HEK293 (cell line): ENCODE results near the gene SERINC1.

Experiments used
- CTCF ChIA-PET: fragments of 350-600 bp; formaldehyde crosslinking; extraction: SDS; loops from one replicate; lab custom pipeline; 2021; ENCODE audit warnings: antibody characterized with exemption; lab: Yijun Ruan, JAX
- POLR2A ChIA-PET: fragments of 300-600 bp; formaldehyde crosslinking; extraction: SDS; loops from one replicate; lab custom pipeline; 2020; ENCODE audit warnings: antibody characterized with exemption, inconsistent platforms; lab: Yijun Ruan, JAX
- H3K27ac ChIP-seq: fragments of 200-500 bp; sonication (Bioruptor generic); 2 replicates; pipeline ENCODE4 v1.5.1; 2014; ENCODE audit warnings: low read depth, low read length, control low read depth, inconsistent platforms; ENCODE audit errors: extremely low read depth
- H3K36me3 ChIP-seq, 2 experiments: fragments of 200-500 bp in 1 of 2; sonication (Bioruptor generic) in 1 of 2; 1 replicate in 1 of 2; 2 replicates in 1 of 2; pipeline ENCODE4 v1.5.1; 2014 to 2017; ENCODE audit warnings: inconsistent platforms in 2 of 2, low read length in 2 of 2; ENCODE audit not compliant: control insufficient read depth in 2 of 2, insufficient read depth in 1 of 2
- H3K4me1 ChIP-seq: fragments of 200-500 bp; sonication (Bioruptor generic); 2 replicates; pipeline ENCODE4 v1.5.1; 2014; ENCODE audit warnings: mild to moderate bottlenecking, low read length, inconsistent platforms; ENCODE audit not compliant: control insufficient read depth, insufficient read depth
- H3K4me3 ChIP-seq: 2 replicates; pipeline ENCODE4 v1.5.1; 2011; ENCODE audit warnings: low read depth, mild to moderate bottlenecking, control low read depth, low read length, moderate library complexity
- H3K9me3 ChIP-seq: fragments of 200-500 bp; sonication (Bioruptor generic); 2 replicates; pipeline ENCODE4 v1.5.1; 2014; ENCODE audit warnings: low read depth, low read length, inconsistent platforms; ENCODE audit not compliant: control insufficient read depth, insufficient read depth
- GLIS1 ChIP-seq: fragments of 450-650 bp; formaldehyde crosslinking; IDR thresholded peaks from 2 replicates; pipeline ENCODE4 v1.5.1; 2016; ENCODE audit warnings: missing biosample characterization, missing genetic modification characterization
- HOXA7 ChIP-seq: sonication (generic); formaldehyde crosslinking; IDR thresholded peaks from 2 replicates; pipeline ENCODE4 v1.8.1; 2022; ENCODE audit warnings: missing genetic modification reagents, borderline replicate concordance
- SETDB1 ChIP-seq: IDR thresholded peaks from one replicate; pipeline ENCODE4 v1.6.1; 2017; ENCODE audit warnings: mild to moderate bottlenecking, low read length, moderate library complexity, mixed read lengths; ENCODE audit not compliant: insufficient read length
- SP7 ChIP-seq: fragments of 450-650 bp; formaldehyde crosslinking; IDR thresholded peaks from 2 replicates; pipeline ENCODE4 v1.5.1; 2016; ENCODE audit warnings: missing biosample characterization, missing genetic modification characterization
- ZFP3 ChIP-seq: fragments of 450-650 bp; formaldehyde crosslinking; IDR thresholded peaks from 2 replicates; pipeline ENCODE4 v1.5.1; 2016; ENCODE audit warnings: low read depth, missing biosample characterization, missing genetic modification characterization
- ZNF132 ChIP-seq: fragments of 450-650 bp; formaldehyde crosslinking; IDR thresholded peaks from 2 replicates; pipeline ENCODE4 v1.5.1; 2017; ENCODE audit warnings: missing biosample characterization, missing genetic modification characterization, borderline replicate concordance
- ZNF140 ChIP-seq: fragments of 450-650 bp; formaldehyde crosslinking; IDR thresholded peaks from 2 replicates; pipeline ENCODE4 v1.5.1; 2016; ENCODE audit warnings: missing biosample characterization, missing genetic modification characterization
- ZNF223 ChIP-seq: fragments of 450-650 bp; formaldehyde crosslinking; IDR thresholded peaks from 2 replicates; pipeline ENCODE4 v1.5.1; 2016; ENCODE audit warnings: missing biosample characterization, missing genetic modification characterization
- ZNF433 ChIP-seq: fragments of 450-650 bp; formaldehyde crosslinking; IDR thresholded peaks from 2 replicates; pipeline ENCODE4 v1.5.1; 2016; ENCODE audit warnings: missing biosample characterization, missing genetic modification characterization, low read depth
- ZNF473 ChIP-seq: fragments of 450-650 bp; formaldehyde crosslinking; IDR thresholded peaks from 2 replicates; pipeline ENCODE4 v1.5.1; 2017; ENCODE audit warnings: missing biosample characterization, missing genetic modification characterization
- ZNF624 ChIP-seq: fragments of 450-650 bp; formaldehyde crosslinking; IDR thresholded peaks from 2 replicates; pipeline ENCODE4 v1.5.1; 2017; ENCODE audit warnings: missing biosample characterization, missing genetic modification characterization
- ZNF776 ChIP-seq: fragments of 450-650 bp; formaldehyde crosslinking; IDR thresholded peaks from 2 replicates; pipeline ENCODE4 v1.5.0; 2017; ENCODE audit warnings: missing biosample characterization, missing genetic modification characterization, borderline replicate concordance
- ZNF843 ChIP-seq: fragments of 450-650 bp; formaldehyde crosslinking; IDR thresholded peaks from 2 replicates; pipeline ENCODE4 v1.5.1; 2016; ENCODE audit warnings: missing biosample characterization, missing genetic modification characterization
- TF ChIP-seq, protein P1 (sequence below): fragments of 450-650 bp; formaldehyde crosslinking; IDR thresholded peaks from 2 replicates; pipeline ENCODE4 v1.5.1; 2016; ENCODE audit warnings: missing biosample characterization, missing genetic modification characterization, low read depth
- TF ChIP-seq, protein P2 (sequence below): fragments of 450-650 bp; IDR thresholded peaks from 2 replicates; pipeline ENCODE4 v1.5.1; 2018; ENCODE audit warnings: missing biosample characterization, mild to moderate bottlenecking, missing genetic modification characterization
- TF ChIP-seq, protein P3 (sequence below): fragments of 450-650 bp; IDR thresholded peaks from 2 replicates; pipeline ENCODE4 v1.5.1; 2018; ENCODE audit warnings: missing biosample characterization, missing genetic modification characterization
- TF ChIP-seq, protein P4 (sequence below): fragments of 450-650 bp; formaldehyde crosslinking; IDR thresholded peaks from 2 replicates; pipeline ENCODE4 v1.5.1; 2016; ENCODE audit warnings: missing biosample characterization, missing genetic modification characterization
- TF ChIP-seq, protein P5 (sequence below): fragments of 450-650 bp; formaldehyde crosslinking; IDR thresholded peaks from 2 replicates; pipeline ENCODE4; 2016; ENCODE audit warnings: missing biosample characterization, missing genetic modification characterization
- TF ChIP-seq, protein P6 (sequence below): fragments of 450-650 bp; formaldehyde crosslinking; conservative IDR thresholded peaks from 2 replicates; pipeline ENCODE4 v1.5.1; 2016; ENCODE audit warnings: low read depth, missing biosample characterization, missing genetic modification characterization
- TF ChIP-seq, protein P7 (sequence below): fragments of 450-650 bp; formaldehyde crosslinking; IDR thresholded peaks from 2 replicates; pipeline ENCODE4 v1.5.1; 2017; ENCODE audit warnings: missing biosample characterization, missing genetic modification characterization

SERINC1 gene

DNA sequence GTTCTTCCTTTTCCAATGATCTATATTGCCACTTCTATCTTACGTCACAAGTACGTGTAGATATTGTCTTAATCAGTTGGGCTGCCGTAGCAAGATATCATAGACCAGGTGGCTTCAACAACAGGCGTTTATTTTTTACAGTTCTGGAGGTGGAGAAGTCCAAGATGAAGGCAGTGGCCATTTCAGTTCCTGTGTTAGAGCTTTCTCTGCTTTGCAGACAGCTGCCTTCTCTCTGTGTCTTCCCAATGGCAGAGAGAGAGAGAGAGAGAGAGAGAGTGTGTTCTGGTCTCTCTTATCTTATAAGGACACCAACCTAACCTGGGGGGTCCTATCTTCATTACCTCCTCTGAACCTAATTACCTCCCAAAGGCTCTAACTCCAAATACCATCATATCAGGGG lies 63.9 kb downstream of the SERINC1 start (continued):
- TF ChIP-seq, protein P1, sequence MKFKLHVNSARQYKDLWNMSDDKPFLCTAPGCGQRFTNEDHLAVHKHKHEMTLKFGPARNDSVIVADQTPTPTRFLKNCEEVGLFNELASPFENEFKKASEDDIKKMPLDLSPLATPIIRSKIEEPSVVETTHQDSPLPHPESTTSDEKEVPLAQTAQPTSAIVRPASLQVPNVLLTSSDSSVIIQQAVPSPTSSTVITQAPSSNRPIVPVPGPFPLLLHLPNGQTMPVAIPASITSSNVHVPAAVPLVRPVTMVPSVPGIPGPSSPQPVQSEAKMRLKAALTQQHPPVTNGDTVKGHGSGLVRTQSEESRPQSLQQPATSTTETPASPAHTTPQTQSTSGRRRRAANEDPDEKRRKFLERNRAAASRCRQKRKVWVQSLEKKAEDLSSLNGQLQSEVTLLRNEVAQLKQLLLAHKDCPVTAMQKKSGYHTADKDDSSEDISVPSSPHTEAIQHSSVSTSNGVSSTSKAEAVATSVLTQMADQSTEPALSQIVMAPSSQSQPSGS (tag by site-specific recombination) = no peak
- TF ChIP-seq, protein P2, sequence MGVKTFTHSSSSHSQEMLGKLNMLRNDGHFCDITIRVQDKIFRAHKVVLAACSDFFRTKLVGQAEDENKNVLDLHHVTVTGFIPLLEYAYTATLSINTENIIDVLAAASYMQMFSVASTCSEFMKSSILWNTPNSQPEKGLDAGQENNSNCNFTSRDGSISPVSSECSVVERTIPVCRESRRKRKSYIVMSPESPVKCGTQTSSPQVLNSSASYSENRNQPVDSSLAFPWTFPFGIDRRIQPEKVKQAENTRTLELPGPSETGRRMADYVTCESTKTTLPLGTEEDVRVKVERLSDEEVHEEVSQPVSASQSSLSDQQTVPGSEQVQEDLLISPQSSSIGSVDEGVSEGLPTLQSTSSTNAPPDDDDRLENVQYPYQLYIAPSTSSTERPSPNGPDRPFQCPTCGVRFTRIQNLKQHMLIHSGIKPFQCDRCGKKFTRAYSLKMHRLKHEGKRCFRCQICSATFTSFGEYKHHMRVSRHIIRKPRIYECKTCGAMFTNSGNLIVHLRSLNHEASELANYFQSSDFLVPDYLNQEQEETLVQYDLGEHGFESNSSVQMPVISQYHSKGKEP (tag by site-specific recombination) = no peak
- TF ChIP-seq, protein P3, sequence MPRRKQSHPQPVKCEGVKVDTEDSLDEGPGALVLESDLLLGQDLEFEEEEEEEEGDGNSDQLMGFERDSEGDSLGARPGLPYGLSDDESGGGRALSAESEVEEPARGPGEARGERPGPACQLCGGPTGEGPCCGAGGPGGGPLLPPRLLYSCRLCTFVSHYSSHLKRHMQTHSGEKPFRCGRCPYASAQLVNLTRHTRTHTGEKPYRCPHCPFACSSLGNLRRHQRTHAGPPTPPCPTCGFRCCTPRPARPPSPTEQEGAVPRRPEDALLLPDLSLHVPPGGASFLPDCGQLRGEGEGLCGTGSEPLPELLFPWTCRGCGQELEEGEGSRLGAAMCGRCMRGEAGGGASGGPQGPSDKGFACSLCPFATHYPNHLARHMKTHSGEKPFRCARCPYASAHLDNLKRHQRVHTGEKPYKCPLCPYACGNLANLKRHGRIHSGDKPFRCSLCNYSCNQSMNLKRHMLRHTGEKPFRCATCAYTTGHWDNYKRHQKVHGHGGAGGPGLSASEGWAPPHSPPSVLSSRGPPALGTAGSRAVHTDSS = no peak
- TF ChIP-seq GLIS1 (tag by site-specific recombination) (peak; percentile 20; the same call in 1 of the 2 replicates), ZNF624 (tag by site-specific recombination) (no peak)

DNA sequence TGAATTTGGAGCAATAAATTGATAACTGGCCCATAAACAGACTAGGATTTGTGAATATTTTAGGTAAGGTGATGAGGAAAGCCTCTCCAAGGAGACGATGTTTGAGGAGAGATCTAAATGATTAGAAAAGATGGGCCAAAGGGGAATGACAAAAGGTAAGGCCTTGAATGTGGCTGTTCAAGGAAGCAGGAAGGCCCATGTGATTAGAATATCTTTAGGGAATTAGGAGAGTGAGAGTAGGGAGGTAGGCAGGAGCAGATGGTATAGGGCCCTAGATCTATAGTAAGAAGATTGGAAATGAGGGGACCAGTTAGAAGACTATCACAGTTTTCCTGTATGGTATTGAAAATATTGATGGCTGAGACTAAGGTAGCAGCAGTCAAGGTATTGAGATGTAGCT lies 65.4 kb downstream of the SERINC1 start:
- TF ChIP-seq ZNF843 (tag by site-specific recombination) (no peak), ZFP3 (no peak), ZNF140 (tag by site-specific recombination) (no peak), ZNF132 (tag by site-specific recombination) (no peak), HOXA7 (CRISPR knock-in tag) (no peak), SETDB1 (no peak), GLIS1 (tag by site-specific recombination) (no peak), ZNF433 (tag by site-specific recombination) (no peak), ZNF223 (tag by site-specific recombination) (no peak), ZNF776 (tag by site-specific recombination) (no peak), ZNF473 (tag by site-specific recombination) (no peak), SP7 (tag by site-specific recombination) (no peak)
- TF ChIP-seq, protein P4, sequence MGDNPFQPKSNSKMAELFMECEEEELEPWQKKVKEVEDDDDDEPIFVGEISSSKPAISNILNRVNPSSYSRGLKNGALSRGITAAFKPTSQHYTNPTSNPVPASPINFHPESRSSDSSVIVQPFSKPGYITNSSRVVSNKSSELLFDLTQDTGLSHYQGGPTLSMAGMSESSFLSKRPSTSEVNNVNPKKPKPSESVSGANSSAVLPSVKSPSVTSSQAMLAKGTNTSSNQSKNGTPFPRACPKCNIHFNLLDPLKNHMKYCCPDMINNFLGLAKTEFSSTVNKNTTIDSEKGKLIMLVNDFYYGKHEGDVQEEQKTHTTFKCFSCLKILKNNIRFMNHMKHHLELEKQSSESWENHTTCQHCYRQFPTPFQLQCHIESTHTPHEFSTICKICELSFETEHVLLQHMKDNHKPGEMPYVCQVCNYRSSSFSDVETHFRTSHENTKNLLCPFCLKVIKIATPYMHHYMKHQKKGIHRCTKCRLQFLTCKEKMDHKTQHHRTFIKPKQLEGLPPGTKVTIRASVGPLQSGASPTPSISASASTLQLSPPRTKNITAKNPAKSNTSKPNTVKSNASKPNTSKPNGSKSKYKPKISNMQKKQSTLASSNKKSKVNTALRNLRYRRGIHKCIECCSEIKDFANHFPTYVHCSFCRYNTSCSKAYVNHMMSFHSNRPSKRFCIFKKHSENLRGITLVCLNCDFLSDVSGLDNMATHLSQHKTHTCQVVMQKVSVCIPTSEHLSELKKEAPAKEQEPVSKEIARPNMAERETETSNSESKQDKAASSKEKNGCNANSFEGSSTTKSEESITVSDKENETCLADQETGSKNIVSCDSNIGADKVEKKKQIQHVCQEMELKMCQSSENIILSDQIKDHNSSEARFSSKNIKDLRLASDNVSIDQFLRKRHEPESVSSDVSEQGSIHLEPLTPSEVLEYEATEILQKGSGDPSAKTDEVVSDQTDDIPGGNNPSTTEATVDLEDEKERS (tag by site-specific recombination) = no peak
- TF ChIP-seq, protein P5, sequence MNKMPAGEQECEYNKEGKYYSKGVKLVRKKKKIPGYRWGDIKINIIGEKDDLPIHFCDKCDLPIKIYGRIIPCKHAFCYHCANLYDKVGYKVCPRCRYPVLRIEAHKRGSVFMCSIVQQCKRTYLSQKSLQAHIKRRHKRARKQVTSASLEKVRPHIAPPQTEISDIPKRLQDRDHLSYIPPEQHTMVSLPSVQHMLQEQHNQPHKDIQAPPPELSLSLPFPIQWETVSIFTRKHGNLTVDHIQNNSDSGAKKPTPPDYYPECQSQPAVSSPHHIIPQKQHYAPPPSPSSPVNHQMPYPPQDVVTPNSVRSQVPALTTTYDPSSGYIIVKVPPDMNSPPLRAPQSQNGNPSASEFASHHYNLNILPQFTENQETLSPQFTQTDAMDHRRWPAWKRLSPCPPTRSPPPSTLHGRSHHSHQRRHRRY (tag by site-specific recombination) = no peak
- TF ChIP-seq, protein P6, sequence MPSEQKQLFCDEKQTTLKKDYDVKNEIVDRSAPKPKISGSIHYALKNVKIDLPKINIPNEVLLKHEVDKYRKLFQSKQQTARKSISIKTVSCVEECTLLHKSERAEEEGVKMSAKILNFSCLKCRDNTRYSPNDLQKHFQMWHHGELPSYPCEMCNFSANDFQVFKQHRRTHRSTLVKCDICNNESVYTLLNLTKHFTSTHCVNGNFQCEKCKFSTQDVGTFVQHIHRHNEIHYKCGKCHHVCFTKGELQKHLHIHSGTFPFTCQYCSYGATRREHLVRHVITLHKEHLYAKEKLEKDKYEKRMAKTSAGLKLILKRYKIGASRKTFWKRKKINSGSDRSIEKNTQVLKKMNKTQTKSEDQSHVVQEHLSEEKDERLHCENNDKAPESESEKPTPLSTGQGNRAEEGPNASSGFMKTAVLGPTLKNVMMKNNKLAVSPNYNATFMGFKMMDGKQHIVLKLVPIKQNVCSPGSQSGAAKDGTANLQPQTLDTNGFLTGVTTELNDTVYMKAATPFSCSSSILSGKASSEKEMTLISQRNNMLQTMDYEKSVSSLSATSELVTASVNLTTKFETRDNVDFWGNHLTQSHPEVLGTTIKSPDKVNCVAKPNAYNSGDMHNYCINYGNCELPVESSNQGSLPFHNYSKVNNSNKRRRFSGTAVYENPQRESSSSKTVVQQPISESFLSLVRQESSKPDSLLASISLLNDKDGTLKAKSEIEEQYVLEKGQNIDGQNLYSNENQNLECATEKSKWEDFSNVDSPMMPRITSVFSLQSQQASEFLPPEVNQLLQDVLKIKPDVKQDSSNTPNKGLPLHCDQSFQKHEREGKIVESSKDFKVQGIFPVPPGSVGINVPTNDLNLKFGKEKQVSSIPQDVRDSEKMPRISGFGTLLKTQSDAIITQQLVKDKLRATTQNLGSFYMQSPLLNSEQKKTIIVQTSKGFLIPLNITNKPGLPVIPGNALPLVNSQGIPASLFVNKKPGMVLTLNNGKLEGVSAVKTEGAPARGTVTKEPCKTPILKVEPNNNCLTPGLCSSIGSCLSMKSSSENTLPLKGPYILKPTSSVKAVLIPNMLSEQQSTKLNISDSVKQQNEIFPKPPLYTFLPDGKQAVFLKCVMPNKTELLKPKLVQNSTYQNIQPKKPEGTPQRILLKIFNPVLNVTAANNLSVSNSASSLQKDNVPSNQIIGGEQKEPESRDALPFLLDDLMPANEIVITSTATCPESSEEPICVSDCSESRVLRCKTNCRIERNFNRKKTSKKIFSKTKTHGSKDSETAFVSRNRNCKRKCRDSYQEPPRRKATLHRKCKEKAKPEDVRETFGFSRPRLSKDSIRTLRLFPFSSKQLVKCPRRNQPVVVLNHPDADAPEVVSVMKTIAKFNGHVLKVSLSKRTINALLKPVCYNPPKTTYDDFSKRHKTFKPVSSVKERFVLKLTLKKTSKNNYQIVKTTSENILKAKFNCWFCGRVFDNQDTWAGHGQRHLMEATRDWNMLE (tag by site-specific recombination) = no peak
- TF ChIP-seq, protein P7, sequence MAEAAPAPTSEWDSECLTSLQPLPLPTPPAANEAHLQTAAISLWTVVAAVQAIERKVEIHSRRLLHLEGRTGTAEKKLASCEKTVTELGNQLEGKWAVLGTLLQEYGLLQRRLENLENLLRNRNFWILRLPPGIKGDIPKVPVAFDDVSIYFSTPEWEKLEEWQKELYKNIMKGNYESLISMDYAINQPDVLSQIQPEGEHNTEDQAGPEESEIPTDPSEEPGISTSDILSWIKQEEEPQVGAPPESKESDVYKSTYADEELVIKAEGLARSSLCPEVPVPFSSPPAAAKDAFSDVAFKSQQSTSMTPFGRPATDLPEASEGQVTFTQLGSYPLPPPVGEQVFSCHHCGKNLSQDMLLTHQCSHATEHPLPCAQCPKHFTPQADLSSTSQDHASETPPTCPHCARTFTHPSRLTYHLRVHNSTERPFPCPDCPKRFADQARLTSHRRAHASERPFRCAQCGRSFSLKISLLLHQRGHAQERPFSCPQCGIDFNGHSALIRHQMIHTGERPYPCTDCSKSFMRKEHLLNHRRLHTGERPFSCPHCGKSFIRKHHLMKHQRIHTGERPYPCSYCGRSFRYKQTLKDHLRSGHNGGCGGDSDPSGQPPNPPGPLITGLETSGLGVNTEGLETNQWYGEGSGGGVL (tag by site-specific recombination) = no peak
- no peaks in the 10 kb centered on the region for H3K9me3 ChIP-seq
- ChIA-PET CTCF (interaction anchor here (0.6 to 1.7 kb wide), 3 partner anchors 9 to 555 kb away, joined by 3 to 7 read pairs (median 3); no protein-coding TSS in a partner anchor), POLR2A (no interaction called here)
- H3K4me1 ChIP-seq = peaks cover 38% of the 10 kb centered on the region
- no peak overlapping the region for H3K4me3 ChIP-seq
- no peak overlapping the region for H3K27ac ChIP-seq
- H3K36me3 ChIP-seq = peaks cover 0 to 16% of the 10 kb centered on the region in 2 experiments; a peak in 2 of 3 replicates
